Bronchus fibroblast of lung (primary cell): ENCODE results near the gene ZBTB42. TPM values are rescaled to one million over a fixed set of nuclear protein-coding genes. Genes with fewer than 3 reads are reported as not detected.

Experiments used
- total RNA-seq: library from RNA; depleted of rRNA; stranded (reverse); fragments of >200 nt; gene quantifications from 2 replicates; pipeline ENCODE4 v1.2.3, GENCODE V29; 2015

The ZBTB42 gene
- total RNA-seq: 2.5 and 3.6 TPM in 2 replicates

GRCh38 chr14:104800771-104801519, at the start of gene ZBTB42:
Gene ZBTB42, plus strand, starts transcription at chr14:104801101. Its CDS starts 97 bp downstream, at chr14:104801198.

GRCh38 chr14:104752735-104753527, 48.0 kb upstream of the ZBTB42 start, which contains the start of gene SIVA1:
Gene SIVA1, plus strand, starts transcription at chr14:104753147. Its CDS starts 55 bp downstream, at chr14:104753202.

GRCh38 chr14:104794993-104795780, 5.7 kb upstream of the ZBTB42 start, which contains the start of gene AKT1:
Gene AKT1, minus strand, starts transcription at chr14:104795748. Its CDS starts 3,105 bp downstream, at chr14:104792643.

Other genes starting within 250 kb of the ZBTB42 start
- not detected in 2 replicates for gene C14orf180, start 221.3 kb upstream of the ZBTB42 start, total RNA-seq
- gene TMEM179, start 196.3 kb upstream of the ZBTB42 start, total RNA-seq: 0.30 TPM in 1 of 2 replicates, not detected in the other
- gene INF2, start 111.5 kb upstream of the ZBTB42 start, total RNA-seq: 48.4 and 54.0 TPM in 2 replicates
- 1.3 and 2.7 TPM in 2 replicates for gene ADSS1, start 76.9 kb upstream of the ZBTB42 start, total RNA-seq
- gene SIVA1, start 48.0 kb upstream of the ZBTB42 start, total RNA-seq: 262 and 277 TPM in 2 replicates
- 154 and 157 TPM in 2 replicates for gene AKT1, start 5.4 kb upstream of the ZBTB42 start, total RNA-seq
- gene CEP170B, start 64.2 kb downstream of the ZBTB42 start, total RNA-seq: 11.6 and 11.9 TPM in 2 replicates
- gene PLD4, start 123.8 kb downstream of the ZBTB42 start, total RNA-seq: not detected in 2 replicates
- gene AHNAK2, start 177.3 kb downstream of the ZBTB42 start, total RNA-seq: 10.6 and 10.9 TPM in 2 replicates
- 4.5 and 6.4 TPM in 2 replicates for gene CLBA1, start 184.7 kb downstream of the ZBTB42 start, total RNA-seq
- 38.5 and 38.7 TPM in 2 replicates for gene CDCA4, start 220.0 kb downstream of the ZBTB42 start, total RNA-seq